Karpas-422 (cell line): ENCODE data around the gene CFAP57. TPM values are rescaled to one million over a fixed set of nuclear protein-coding genes. Genes with fewer than 3 reads are reported as not detected.

Source experiments
- DNase-seq: peaks from one replicate; pipeline ENCODE4 v3.0.0-alpha.2; 2015
- H2AFZ ChIP-seq: fragments of 200-600 bp; sonication (generic); 2 replicates; pipeline ENCODE4 v1.6.1; 2014; ENCODE audit warnings: antibody characterized with exemption, low read length, mixed read lengths
- H3K27ac ChIP-seq: fragments of 200-600 bp; sonication (generic); 2 replicates; pipeline ENCODE4 v1.5.1; 2014; ENCODE audit warnings: mild to moderate bottlenecking, low read length, moderate library complexity
- H3K27me3 ChIP-seq: fragments of 200-600 bp; sonication (generic); 2 replicates; pipeline ENCODE4 v1.6.1; 2014; ENCODE audit warnings: low read length, mixed read lengths
- H3K36me3 ChIP-seq: fragments of 200-600 bp; sonication (generic); 2 replicates; pipeline ENCODE4 v1.6.1; 2014; ENCODE audit warnings: low read length, mixed read lengths; ENCODE audit not compliant: insufficient read depth
- H3K4me1 ChIP-seq: fragments of 200-600 bp; sonication (generic); 2 replicates; pipeline ENCODE4 v1.6.1; 2014; ENCODE audit warnings: mild to moderate bottlenecking, low read length, mixed read lengths
- H3K4me2 ChIP-seq: fragments of 200-600 bp; sonication (generic); 2 replicates; pipeline ENCODE4 v1.6.1; 2014; ENCODE audit warnings: low read length, low read depth, mild to moderate bottlenecking; ENCODE audit not compliant: poor library complexity, severe bottlenecking
- H3K4me3 ChIP-seq: fragments of 200-600 bp; sonication (generic); 2 replicates; pipeline ENCODE4 v1.5.1; 2014; ENCODE audit warnings: mild to moderate bottlenecking, antibody characterized with exemption, low read length, mixed read lengths
- H3K79me2 ChIP-seq: fragments of 200-600 bp; sonication (generic); 2 replicates; pipeline ENCODE4 v1.6.1; 2014; ENCODE audit warnings: mild to moderate bottlenecking, low read length, mixed read lengths
- H3K9ac ChIP-seq: fragments of 200-600 bp; sonication (generic); 2 replicates; pipeline ENCODE4 v1.6.0; 2014; ENCODE audit warnings: low read length
- H3K9me2 ChIP-seq: fragments of 200-600 bp; sonication (generic), shearing (Covaris generic); replicated peaks from 2 replicates; pipeline ENCODE4 v1.6.0; 2014; ENCODE audit warnings: mild to moderate bottlenecking, low read length, moderate library complexity; ENCODE audit not compliant: insufficient read depth
- H3K9me3 ChIP-seq: fragments of 300-700, 200-600 bp; sonication (generic); 2 replicates; pipeline ENCODE4 v1.6.1; 2014; ENCODE audit warnings: low read length, mixed read lengths
- H4K20me1 ChIP-seq: fragments of 200-600 bp; sonication (generic); 2 replicates; pipeline ENCODE4 v1.6.1; 2014; ENCODE audit warnings: mild to moderate bottlenecking, antibody characterized with exemption, low read length, low read depth; ENCODE audit not compliant: insufficient read depth
- total RNA-seq: library from RNA; depleted of rRNA; stranded (reverse); fragments of >200 nt; shearing (Covaris generic); gene quantifications from 2 replicates; pipeline ENCODE4 v1.2.3, GENCODE V29; 2014; ENCODE audit warnings: low replicate concordance; rRNA removed

The CFAP57 gene
- not detected in 2 replicates for total RNA-seq

GRCh38 chr1:43171876-43172526 is at the start of gene CFAP57, which contains the start of gene EBNA1BP2:
CFAP57 (plus strand) TSS chr1:43172330; CDS start chr1:43172754, 424 bp downstream.
EBNA1BP2 (minus strand) TSS chr1:43172290; CDS start chr1:43172118, 172 bp downstream.
- Histone ChIP-seq H3K4me1 (peaks cover 17% of the 10 kb centered on the region), H2AFZ (peak within 1 kb of the TSS; percentile 93), H3K27ac (no peak within 1 kb of the TSS), H3K4me3 (peak within 1 kb of the TSS; percentile 90), H3K9ac (peak within 1 kb of the TSS; percentile 86), H3K36me3 (peaks cover 35% of the 10 kb centered on the region; the same call in 1 of the 2 replicates), H3K4me2 (peak within 1 kb of the TSS; percentile 75), H3K9me3 (no peaks in the 10 kb centered on the region), H3K79me2 (peaks cover 33% of the 10 kb centered on the region), H3K9me2 (no peaks in the 10 kb centered on the region), H4K20me1 (peaks cover 4% of the 10 kb centered on the region; the same call in 1 of the 2 replicates), H3K27me3 (no peaks in the 10 kb centered on the region)
- peak; percentile 97 for DNase-seq

- Histone ChIP-seq H3K27me3 (no peaks in the 10 kb centered on the region), H3K4me1 (no peaks in the 10 kb centered on the region), H3K9me2 (no peaks in the 10 kb centered on the region), H3K9me3 (no peaks in the 10 kb centered on the region), H2AFZ (no peak overlapping the region), H3K9ac (no peak overlapping the region), H3K36me3 (no peaks in the 10 kb centered on the region), H4K20me1 (no peaks in the 10 kb centered on the region), H3K79me2 (no peaks in the 10 kb centered on the region), H3K27ac (no peak overlapping the region), H3K4me2 (no peak overlapping the region), H3K4me3 (no peak overlapping the region)
- DNase-seq: no peak
Observed at GRCh38 chr1:43123031-43123430, 49.1 kb upstream of the CFAP57 start.

GRCh38 chr1:43128816-43129215 is 43.3 kb upstream of the CFAP57 start:
- no peak for DNase-seq
- Histone ChIP-seq H3K9me2 (no peaks in the 10 kb centered on the region), H3K4me1 (no peaks in the 10 kb centered on the region), H3K4me2 (no peak overlapping the region), H3K36me3 (no peaks in the 10 kb centered on the region), H4K20me1 (no peaks in the 10 kb centered on the region), H3K9me3 (no peaks in the 10 kb centered on the region), H2AFZ (no peak overlapping the region), H3K27ac (no peak overlapping the region), H3K4me3 (no peak overlapping the region), H3K9ac (no peak overlapping the region), H3K27me3 (no peaks in the 10 kb centered on the region), H3K79me2 (no peaks in the 10 kb centered on the region)

- no peaks in the 10 kb centered on the region for H4K20me1 ChIP-seq
Observed at GRCh38 chr1:43129426-43129825, 42.7 kb upstream of the CFAP57 start.

GRCh38 chr1:43134068-43134467 is 38.1 kb upstream of the CFAP57 start:
- Histone ChIP-seq H3K4me3 (no peak overlapping the region), H3K79me2 (no peaks in the 10 kb centered on the region), H2AFZ (no peak overlapping the region), H4K20me1 (no peaks in the 10 kb centered on the region), H3K27me3 (no peaks in the 10 kb centered on the region), H3K4me2 (no peak overlapping the region), H3K27ac (no peak overlapping the region), H3K4me1 (no peaks in the 10 kb centered on the region), H3K9me2 (no peaks in the 10 kb centered on the region), H3K36me3 (no peaks in the 10 kb centered on the region), H3K9ac (no peak overlapping the region), H3K9me3 (no peaks in the 10 kb centered on the region)
- DNase-seq: no peak

More at GRCh38 chr1:43129426-43129825, 42.7 kb upstream of the CFAP57 start:
- Histone ChIP-seq H2AFZ (no peak overlapping the region), H3K27me3 (no peaks in the 10 kb centered on the region), H3K4me2 (no peak overlapping the region), H3K9me2 (no peaks in the 10 kb centered on the region), H3K9me3 (no peaks in the 10 kb centered on the region), H3K36me3 (no peaks in the 10 kb centered on the region), H3K4me3 (no peak overlapping the region), H3K9ac (no peak overlapping the region), H3K27ac (no peak overlapping the region), H3K4me1 (no peaks in the 10 kb centered on the region), H3K79me2 (no peaks in the 10 kb centered on the region)
- DNase-seq: no peak

- no peak overlapping the region for H3K4me3 ChIP-seq
- H3K36me3 ChIP-seq: no peaks in the 10 kb centered on the region
- no peaks in the 10 kb centered on the region for H3K27me3 ChIP-seq
- H4K20me1 ChIP-seq: no peaks in the 10 kb centered on the region
- H3K9me2 ChIP-seq: no peaks in the 10 kb centered on the region
- no peak overlapping the region for H3K4me2 ChIP-seq
- no peak for DNase-seq
- no peaks in the 10 kb centered on the region for H3K9me3 ChIP-seq
- H3K27ac ChIP-seq: no peak overlapping the region
- H2AFZ ChIP-seq: no peak overlapping the region
- no peaks in the 10 kb centered on the region for H3K79me2 ChIP-seq
- H3K4me1 ChIP-seq: no peaks in the 10 kb centered on the region
- H3K9ac ChIP-seq: no peak overlapping the region
Observed at GRCh38 chr1:43134640-43135039, 37.5 kb upstream of the CFAP57 start.

GRCh38 chr1:43135857-43136781 is 36.0 kb upstream of the CFAP57 start:
- no peak overlapping the region for H3K4me2 ChIP-seq

GRCh38 chr1:43137445-43138052 is 34.6 kb upstream of the CFAP57 start:
- no peaks in the 10 kb centered on the region for H3K9me2 ChIP-seq

More at GRCh38 chr1:43135857-43136781, 36.0 kb upstream of the CFAP57 start:
- Histone ChIP-seq H3K36me3 (no peaks in the 10 kb centered on the region), H3K4me3 (no peak overlapping the region), H3K27ac (no peak overlapping the region), H3K79me2 (no peaks in the 10 kb centered on the region), H3K9ac (no peak overlapping the region), H3K9me3 (no peaks in the 10 kb centered on the region), H3K9me2 (no peaks in the 10 kb centered on the region), H3K4me1 (no peaks in the 10 kb centered on the region), H2AFZ (no peak overlapping the region), H4K20me1 (no peaks in the 10 kb centered on the region), H3K27me3 (no peaks in the 10 kb centered on the region)
- no peak for DNase-seq

More at GRCh38 chr1:43137445-43138052, 34.6 kb upstream of the CFAP57 start:
- Histone ChIP-seq H3K9ac (no peak overlapping the region), H3K27ac (no peak overlapping the region), H4K20me1 (no peaks in the 10 kb centered on the region), H3K27me3 (no peaks in the 10 kb centered on the region), H3K4me1 (no peaks in the 10 kb centered on the region), H3K4me2 (no peak overlapping the region), H3K4me3 (no peak overlapping the region), H3K79me2 (no peaks in the 10 kb centered on the region), H3K9me3 (no peaks in the 10 kb centered on the region), H2AFZ (no peak overlapping the region), H3K36me3 (no peaks in the 10 kb centered on the region)
- DNase-seq: no peak
